HG03066 (cell line): Measurements from ENCODE around the gene PPM1F.
"Not testable (repeated sequence)": the region's sequence is repeated elsewhere in the genome, so short reads cannot be mapped to it uniquely, and the experiment has no call there.

ENCODE experiments used
- ATAC-seq: cut with Tn5 transposase; IDR thresholded peaks from one replicate; pipeline ENCODE4 v1.9.1; 2021; ENCODE audit warnings: low read depth; ENCODE audit not compliant: unreplicated experiment

PPM1F gene

GRCh38 chr22:21923163-21923561, 29.5 kb downstream of the PPM1F start:
- no peak for ATAC-seq

DNA sequence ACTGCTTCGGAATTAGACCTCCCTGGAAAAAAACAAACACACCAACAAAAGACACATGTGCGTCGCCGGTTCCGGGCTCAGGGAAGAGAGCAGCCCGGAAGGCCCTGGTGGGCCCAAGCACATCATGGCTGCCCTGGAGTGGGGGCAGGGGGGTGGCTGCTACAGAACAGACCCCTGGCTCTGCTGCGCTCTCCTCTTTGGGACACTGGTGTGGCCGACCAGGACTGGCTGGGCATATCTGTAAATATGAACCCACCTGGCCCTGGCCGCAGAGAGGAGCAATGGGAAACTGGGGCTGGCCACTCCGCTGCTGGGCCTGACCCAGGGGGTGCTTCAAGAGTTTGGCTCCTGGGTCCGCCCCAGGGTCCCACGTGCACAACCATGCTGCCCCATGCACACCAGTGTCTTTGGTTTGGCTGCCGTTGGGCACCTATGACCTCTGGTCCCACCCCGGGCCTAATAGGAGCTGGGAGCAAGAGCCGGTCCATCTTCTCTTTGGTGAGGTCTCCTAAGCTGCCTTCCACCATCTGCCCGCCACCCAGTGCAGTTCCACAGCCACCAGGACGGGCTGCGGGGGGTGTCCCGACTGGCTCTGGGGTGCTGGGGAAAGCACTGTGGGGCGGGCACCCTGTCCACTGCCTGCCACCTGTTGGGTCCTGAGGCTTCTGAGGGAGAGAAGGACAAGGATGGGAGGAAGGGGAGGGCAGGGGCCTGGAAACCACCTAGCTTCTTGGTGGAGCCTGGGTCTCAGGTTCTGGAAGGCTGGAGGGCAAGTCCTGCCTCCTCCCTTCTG, 30.1 kb downstream of the PPM1F start:
- ATAC-seq: no peak

GRCh38 chr22:21921729-21922128, 30.9 kb downstream of the PPM1F start:
- no peak for ATAC-seq

DNA sequence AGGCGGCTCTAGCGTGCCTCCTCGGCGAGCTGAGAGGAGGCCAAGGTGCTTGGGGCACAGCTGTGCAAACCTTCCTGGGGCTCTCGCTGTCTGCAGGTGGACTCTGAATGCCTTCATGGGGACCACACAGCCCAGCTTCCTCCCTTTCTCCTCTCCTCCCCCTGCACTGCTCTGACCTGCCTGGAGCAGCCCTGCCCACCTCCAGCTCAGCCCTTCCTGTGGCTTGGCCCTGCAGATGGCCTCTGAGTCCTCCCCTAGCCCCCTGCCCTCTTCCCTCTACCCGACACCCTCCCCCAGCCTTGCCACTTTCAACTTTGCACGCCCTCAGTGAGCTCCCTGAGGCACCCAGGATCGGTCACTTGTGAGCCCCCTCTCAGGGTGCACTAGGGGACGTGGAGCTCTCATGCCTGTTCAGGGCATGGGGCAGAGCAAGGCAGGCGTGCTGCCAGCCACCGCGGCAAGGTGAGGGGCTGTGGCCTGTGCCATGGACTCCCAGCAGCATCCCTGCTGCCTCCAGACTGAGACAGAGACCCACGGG, 31.4 kb downstream of the PPM1F start:
- no peak for ATAC-seq

DNA sequence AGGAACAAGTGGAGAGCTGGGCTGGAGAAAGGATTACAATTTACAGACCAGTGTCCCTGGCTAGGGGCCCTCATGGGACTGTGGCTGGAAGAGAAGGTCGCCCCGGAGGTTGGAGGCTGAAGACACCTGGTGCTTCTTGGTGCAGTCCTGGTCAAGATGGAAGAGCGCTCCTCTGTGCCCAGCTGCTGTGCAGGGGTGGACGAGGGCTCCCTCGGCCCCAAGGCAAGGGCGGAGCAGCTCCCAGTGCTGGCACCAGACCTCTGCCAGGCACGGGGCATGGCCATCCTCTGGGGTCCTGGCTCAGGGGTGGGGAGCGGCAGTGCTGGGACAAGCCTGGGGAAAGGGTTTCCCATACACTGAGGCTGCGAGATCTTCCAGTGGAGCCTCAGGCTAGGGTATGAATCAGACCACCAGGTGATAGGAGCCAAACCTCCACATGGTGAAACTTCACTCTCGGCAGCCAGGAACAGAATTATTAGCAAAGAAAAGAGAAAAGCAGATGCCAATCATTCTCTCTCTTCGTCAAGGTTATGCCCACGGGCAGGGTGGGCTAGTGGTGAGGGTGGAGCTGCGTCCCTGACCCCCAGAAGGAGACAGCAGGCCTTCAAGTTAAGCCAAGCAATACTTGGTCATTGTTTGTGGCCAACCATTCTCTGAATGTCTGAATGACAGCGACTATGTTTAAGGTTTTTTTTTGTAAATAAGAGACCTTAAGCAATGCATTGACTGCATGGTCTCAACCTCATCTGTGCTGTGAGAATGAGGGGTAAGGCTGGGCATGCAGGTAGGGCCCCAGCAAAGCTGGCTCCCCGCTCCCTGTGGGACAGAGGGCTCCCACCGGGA, 32.1 kb downstream of the PPM1F start:
- ATAC-seq: no peak

GRCh38 chr22:21919526-21920307, 32.9 kb downstream of the PPM1F start:
- ATAC-seq: no peak

- ATAC-seq: no peak
These were observed 34.0 kb downstream of the PPM1F start for GRCh38 chr22:21918466-21919185.

GRCh38 chr22:21917959-21918261, 34.7 kb downstream of the PPM1F start:
- no peak for ATAC-seq

- no peak for ATAC-seq
These were observed 35.3 kb downstream of the PPM1F start for GRCh38 chr22:21917181-21917958.

DNA sequence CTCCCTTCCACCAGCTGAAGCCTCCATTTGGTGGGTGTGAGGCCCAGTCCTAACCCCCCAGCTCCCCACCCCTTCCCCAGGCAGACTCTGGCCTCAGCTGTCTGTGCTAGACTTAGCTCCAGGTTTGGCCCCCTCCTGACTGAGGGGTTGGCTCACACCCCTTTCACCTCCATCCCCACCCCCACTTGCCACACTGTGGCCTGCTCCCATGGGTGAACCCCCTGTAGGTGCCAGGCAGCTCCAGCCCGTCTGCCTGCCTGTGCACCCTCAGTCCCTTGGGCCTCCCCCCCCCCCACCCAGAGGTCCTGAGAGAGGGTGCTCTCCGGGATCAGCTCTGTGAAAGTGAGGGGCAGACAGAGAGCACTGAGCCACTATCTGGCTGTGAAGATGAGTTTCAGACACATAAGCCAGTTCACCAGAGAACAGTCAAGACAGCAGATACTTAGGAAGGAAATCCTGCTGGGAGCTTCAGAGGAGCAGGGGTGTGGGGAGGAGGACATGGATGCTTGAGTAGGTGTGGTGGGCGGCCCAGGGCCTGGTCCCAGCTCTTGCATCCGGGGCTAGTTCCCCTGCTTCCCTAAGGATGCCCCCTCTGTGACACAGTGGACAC, 36.2 kb downstream of the PPM1F start:
- no peak for ATAC-seq

DNA sequence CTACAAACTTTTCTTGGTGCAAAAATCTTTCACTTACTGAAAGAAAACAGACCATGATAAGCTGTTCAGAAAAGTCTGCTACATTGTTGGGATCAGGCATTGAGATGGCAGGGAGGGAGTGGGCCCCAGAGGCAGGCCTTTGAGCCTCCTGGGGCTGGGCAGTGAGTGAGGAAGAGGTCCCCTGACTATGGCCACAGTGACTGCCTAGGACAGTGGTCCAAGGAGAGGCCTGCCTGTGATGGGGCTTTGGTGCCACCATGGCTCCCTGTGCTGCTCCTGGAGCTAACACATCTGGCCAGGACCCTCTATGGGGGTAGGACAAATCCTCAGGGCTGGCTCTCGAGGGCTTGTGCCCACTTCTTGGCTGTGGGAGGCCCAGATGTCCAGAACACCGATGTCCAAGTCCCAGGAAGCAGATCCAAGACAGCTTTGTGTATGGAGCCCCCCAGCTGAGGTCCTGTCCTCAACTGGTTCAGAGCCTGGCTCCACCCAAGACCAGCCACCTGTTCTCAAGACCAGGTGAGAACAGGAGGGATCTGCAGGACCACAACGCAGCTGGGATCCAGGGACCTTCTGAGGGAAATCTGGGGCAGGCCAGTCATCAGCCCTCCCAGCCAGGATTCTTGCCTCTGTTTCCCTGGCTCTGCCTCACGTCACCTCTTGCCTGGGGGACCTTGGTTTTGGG, 36.9 kb downstream of the PPM1F start:
- ATAC-seq: no peak

DNA sequence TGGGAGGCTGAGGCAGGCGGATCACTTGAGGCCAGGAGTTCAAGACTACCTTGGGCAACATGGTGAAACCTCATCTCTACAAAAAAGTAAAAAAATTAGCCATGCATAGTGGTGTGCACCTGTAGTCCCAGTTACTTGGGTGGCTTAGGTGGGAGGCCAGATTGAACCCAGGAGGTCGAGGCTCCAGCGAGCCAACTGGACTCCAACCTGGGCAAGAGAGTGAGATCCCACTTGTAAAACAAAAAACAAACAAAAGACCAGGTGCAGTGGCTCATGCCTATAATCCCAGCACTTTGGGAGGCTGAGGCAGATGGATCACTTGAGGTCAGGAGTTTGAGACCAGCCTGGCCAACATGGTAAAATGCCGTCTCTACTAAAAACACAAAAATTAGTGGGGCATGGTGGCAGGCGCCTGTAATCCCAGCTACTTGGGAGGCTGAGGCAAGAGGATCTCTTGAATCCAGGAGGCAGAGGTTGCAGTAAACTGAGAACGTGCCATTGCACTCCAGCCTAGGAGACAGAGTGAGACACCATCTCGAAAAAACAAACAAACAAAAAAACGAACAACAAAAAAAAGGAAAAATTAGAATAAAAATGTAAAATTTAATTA, 38.5 kb downstream of the PPM1F start:
- not testable (repeated sequence) for ATAC-seq

GRCh38 chr22:21910367-21910766, 42.3 kb downstream of the PPM1F start:
- ATAC-seq: not testable (repeated sequence)

GRCh38 chr22:21909871-21910270, 42.8 kb downstream of the PPM1F start:
- no peak for ATAC-seq

GRCh38 chr22:21907638-21908522, 44.8 kb downstream of the PPM1F start:
- no peak for ATAC-seq

- ATAC-seq: not testable (repeated sequence)
These were observed 47.4 kb downstream of the PPM1F start for GRCh38 chr22:21905234-21905633.

- ATAC-seq: no peak
These were observed 48.3 kb downstream of the PPM1F start for GRCh38 chr22:21904250-21904789.
